OCI-LY3 (cell line): ENCODE results near the gene TRIM54.

ENCODE experiments used
- CTCF ChIP-seq: fragments of 200-600, 300-600 bp; sonication (generic); IDR thresholded peaks from 2 replicates; pipeline ENCODE4 v1.5.1; 2014; ENCODE audit warnings: antibody characterized with exemption, low read length, low read depth
- EZH2phosphoT487 ChIP-seq: fragments of 200-600 bp; shearing (Covaris generic); IDR thresholded peaks from 2 replicates; pipeline ENCODE4 v1.6.1; 2018; ENCODE audit warnings: antibody characterized with exemption, mixed run types, low read depth

- no peak for TF ChIP-seq CTCF
- TF ChIP-seq EZH2phosphoT487 = no peak
Observed at GRCh38 chr2:27233341-27233740, 48.9 kb upstream of the TRIM54 start.
